ENCODE data around the gene TEAD1.

Gene TEAD1

DNA sequence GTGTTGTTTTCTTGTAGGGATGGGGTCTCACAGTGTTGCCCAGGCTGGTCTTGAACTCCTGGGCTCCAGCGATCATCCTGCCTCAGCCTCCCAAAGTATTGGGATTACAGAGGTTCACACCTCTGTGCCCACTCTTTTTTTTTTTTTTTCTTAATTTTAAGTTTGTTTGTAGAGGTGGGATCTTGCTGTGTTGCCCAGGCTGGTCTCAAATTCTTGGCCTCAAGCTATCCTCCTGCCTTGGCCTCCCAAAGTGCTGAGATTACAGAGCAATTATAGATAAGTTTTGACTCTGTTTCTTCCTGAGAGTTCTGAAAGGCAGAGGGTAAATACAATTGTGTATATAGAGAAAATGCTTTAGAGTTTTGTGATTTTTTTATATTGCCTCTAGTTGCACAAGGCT is 160.4 kb downstream of the TEAD1 start:
- DNase-seq (ENCODE audit: low read depth in 2 of 2): no peak

DNA sequence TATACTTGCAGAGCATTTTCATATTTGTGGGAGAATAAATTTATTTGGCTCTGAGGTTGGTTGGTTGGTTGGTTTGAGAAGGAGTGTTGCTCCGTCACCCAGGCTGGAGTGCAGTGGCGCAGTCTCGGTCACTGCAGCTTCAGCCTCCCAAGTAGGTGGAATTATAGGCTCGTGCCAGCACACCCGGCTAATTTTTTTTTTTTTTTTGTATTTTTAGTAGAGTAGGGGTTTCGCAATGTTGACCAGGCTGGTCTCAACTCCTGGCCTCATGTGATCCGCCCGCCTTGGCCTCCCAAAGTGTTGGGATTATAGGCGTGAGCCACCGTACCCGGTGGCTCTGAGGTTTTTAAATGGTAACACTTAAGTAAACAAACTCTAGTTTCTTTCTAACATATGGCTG is 161.1 kb downstream of the TEAD1 start:
- DNase-seq (ENCODE audit: low read depth in 2 of 2): no peak

DNA sequence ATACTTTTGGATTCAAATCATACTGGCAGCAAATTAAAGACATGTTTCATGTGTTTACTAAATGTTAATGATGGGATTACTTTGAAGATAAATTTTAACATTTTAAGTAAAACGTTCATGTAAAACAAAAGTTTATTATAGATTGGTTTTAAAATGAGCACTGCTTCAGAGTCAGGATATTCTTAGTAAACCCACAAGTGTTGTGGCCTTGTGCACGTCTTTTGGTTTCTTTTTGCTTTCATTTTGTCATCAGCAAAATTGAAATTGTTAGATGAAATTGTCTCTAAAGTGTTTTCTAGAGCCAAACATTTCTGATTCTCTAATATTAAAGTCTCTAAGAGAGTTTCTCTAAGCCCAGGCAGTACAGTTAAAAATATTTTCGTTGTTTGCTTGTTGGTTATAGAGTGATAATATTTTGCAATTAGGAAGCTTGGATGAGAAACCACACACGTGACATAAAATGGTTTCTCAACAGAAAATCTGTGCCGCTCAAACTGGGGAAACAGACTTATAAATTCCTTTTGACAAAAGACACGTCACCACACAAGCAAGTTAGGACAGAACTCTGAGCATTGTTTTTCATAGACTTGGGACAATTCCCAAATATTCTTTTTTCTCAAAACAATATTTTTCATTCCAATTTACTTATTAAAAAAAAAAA is 164.4 kb downstream of the TEAD1 start:
- no peak for DNase-seq (ENCODE audit: low read depth in 2 of 2)

- DNase-seq (ENCODE audit: low read depth in 2 of 2): no peak
Observed at GRCh38 chr11:12840871-12841660, 166.8 kb downstream of the TEAD1 start.

- DNase-seq (ENCODE audit: low read depth in 2 of 2): no peak
Observed at GRCh38 chr11:12841946-12842630, 167.9 kb downstream of the TEAD1 start.

GRCh38 chr11:12842933-12843636 is 168.9 kb downstream of the TEAD1 start:
- no peak for DNase-seq (ENCODE audit: low read depth in 2 of 2)

DNA sequence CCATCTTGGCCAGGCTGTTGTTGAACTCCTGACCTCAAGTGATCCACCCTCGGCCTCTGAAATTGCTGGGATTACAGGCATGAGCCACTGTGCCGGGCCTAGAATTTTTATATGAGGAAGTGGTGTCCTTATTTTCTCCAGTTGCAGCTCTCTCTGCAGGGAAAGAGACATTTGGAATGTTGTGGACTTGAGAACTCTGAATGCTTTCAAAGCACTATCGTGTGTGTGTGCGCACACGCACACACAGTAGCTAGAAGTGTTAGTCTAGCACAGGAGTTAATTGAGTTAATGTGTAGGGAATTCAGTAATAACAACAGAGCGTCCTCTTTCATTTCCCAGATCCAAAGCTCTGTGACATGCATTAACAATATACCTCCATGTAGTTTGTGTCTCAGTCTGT is 170.9 kb downstream of the TEAD1 start:
- no peak for DNase-seq (ENCODE audit: low read depth in 2 of 2)

DNA sequence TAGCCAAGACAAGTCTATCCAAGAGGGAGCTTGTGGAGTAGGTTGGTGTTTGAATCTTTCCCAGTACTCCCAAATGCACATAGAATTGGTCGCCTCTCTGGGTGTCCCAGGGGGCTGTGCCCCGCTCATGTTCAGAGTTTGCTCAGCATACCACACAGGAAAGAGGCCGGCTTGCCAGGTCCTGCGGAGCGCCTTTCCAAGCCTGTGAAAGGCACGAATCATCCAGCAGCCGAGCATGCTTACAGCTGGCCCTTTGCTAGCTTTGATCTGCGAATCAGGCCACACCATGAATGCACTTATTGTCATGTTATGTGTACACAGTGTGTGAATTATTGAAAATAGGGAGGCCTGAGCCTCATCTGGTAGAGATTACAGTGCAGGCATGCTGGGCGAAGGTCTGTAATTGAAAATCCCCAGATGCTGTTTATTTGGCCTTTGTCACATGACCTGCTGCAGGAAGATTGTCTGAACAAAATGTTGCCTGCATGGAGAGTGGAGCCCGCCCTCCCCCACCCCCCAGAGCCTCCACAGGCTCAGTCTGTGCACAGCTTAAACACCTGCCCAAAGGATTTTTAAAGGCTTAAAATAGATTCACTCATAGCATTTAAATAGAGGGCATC is 171.6 kb downstream of the TEAD1 start:
- no peak for DNase-seq (ENCODE audit: low read depth in 2 of 2)

GRCh38 chr11:12846786-12847615 is 172.8 kb downstream of the TEAD1 start:
- DNase-seq (ENCODE audit: low read depth in 2 of 2): no peak

GRCh38 chr11:12848413-12848812 is 174.2 kb downstream of the TEAD1 start:
- no peak for DNase-seq (ENCODE audit: low read depth in 2 of 2)

GRCh38 chr11:12853325-12853651 is 179.1 kb downstream of the TEAD1 start:
- no peak for DNase-seq (ENCODE audit: low read depth in 2 of 2)

DNA sequence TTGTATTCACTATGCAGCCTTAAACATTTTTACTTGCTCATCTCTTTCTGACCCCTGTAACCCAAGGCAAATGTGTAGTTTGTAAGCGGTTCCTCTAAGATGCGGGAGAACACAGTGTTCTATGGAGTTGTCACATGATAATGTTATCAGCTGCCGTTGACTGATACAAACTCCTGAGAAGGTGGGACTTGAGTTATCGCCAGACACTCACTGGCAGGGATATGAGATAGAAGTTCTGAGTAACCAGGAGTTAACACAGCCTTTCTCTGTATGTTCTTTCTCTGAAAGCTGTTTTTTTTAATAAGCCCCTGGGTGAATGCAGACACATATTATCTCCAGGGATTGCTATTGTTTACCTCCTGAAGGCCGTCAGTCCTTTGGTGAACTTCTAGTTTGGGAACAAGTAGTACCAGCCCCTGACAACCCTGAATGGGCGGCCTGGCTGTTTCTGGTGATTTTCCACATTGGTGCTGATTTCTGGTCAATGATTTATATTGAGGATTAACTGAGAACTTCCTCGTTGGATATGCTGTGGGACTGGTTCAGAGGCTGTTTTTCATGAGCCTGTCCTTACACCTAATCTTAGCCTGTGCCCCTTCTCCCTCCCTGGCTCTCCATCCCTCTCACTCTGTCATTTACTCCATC is 179.6 kb downstream of the TEAD1 start:
- DNase-seq (ENCODE audit: low read depth in 2 of 2): no peak

- no peak for DNase-seq (ENCODE audit: low read depth in 2 of 2)
Observed at GRCh38 chr11:12854297-12854661, 180.1 kb downstream of the TEAD1 start.

DNA sequence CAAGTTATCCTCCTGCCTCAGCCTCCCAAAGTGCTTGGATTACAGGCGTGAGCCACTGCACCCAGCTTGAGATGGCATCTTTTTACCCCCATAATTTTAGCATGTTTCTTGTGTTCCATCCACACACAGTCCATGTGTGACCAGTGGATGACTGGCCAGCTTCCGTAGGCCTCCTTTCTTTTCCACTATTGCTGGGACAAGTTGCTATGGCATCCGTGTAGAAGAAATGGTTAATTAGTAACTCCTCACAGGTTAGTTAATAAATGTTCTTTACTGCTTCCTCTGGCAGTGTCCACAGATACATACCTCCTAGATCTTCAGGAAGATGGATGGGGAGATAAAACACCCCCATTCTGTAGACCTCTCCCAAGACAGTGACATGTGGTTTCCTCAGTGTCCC is 180.6 kb downstream of the TEAD1 start:
- no peak for DNase-seq (ENCODE audit: low read depth in 2 of 2)

DNA sequence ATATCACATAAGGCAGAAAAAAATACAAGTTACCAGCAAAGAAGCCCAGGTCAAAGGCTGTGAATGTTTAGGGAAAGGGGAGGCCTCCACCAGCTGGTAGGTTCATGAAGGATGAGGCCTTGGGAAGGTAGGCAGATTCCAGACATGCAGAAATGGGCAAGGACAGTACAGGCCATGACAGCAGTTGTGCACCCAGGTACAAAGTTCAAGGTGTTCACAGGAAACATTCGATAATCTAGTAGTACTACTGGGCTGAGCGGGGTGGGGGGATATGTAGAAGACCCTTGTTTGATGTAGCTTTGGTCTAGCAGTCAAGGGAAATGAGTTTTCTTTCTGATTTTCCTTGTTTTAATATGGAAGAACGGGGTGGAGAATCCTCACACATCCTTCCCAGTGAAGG is 182.1 kb downstream of the TEAD1 start:
- DNase-seq (ENCODE audit: low read depth in 2 of 2): no peak

- no peak for DNase-seq (ENCODE audit: low read depth in 2 of 2)
Observed at GRCh38 chr11:12857572-12857971, 183.4 kb downstream of the TEAD1 start.

GRCh38 chr11:12859872-12860657 is 185.8 kb downstream of the TEAD1 start:
- no peak for DNase-seq (ENCODE audit: low read depth in 2 of 2)

GRCh38 chr11:12860827-12861226 is 186.6 kb downstream of the TEAD1 start:
- no peak for DNase-seq (ENCODE audit: low read depth in 2 of 2)

- no peak for DNase-seq (ENCODE audit: low read depth in 2 of 2)
Observed at GRCh38 chr11:12862696-12863469, 188.7 kb downstream of the TEAD1 start.
